Gastrocnemius medialis (tissue), 4 donors: ENCODE data around the gene BPIFB2. TPM values are rescaled to one million over a fixed set of nuclear protein-coding genes. Genes with fewer than 3 reads are reported as not detected.

Experiments
- ATAC-seq, 2 donors: fragments of 150-250 bp; one replicate each; pipeline ENCODE4 v1.9.1; 2016
- DNase-seq, 2 donors: peaks; one replicate each; pipeline ENCODE4 v3.0.0-alpha.2; 2019
- H3K27ac ChIP-seq, 4 donors: fragments of 200-600 bp; sonication (generic); 1 replicate in 1 of 4; 2 replicates in 3 of 4; pipeline ENCODE4 v1.5.1; 2016 to 2018; ENCODE audit warnings: mild to moderate bottlenecking in 2 of 4, moderate library complexity in 1 of 4
- H3K27me3 ChIP-seq, 3 donors: fragments of 200-600 bp; sonication (generic) in 2 of 3; 1 replicate in 1 of 3; 2 replicates in 2 of 3; pipeline versions ENCODE4 v1.5.1 to v1.6.0; 2016 to 2019; ENCODE audit warnings: mild to moderate bottlenecking in 1 of 3, moderate library complexity in 1 of 3
- H3K36me3 ChIP-seq, 2 donors: fragments of 200-600 bp; sonication (generic) in 1 of 2; one replicate each; pipeline ENCODE4 v1.5.1; 2017 to 2018
- H3K4me1 ChIP-seq, 2 donors: fragments of 200-600 bp; sonication (generic) in 1 of 2; one replicate each; pipeline ENCODE4 v1.5.1; 2016 to 2017; ENCODE audit warnings: mild to moderate bottlenecking in 2 of 2
- H3K4me3 ChIP-seq, 4 donors: fragments of 200-600 bp; sonication (generic) in 3 of 4; 1 replicate in 1 of 4; 2 replicates in 3 of 4; pipeline ENCODE4 v1.5.1; 2016 to 2019; ENCODE audit warnings: mild to moderate bottlenecking in 2 of 4
- H3K9me3 ChIP-seq, 3 donors: fragments of 200-600 bp; sonication (generic) in 2 of 3; 1 replicate in 1 of 3; 2 replicates in 2 of 3; pipeline ENCODE4 v1.5.1; 2016 to 2019
- POLR2A ChIP-seq, 2 donors: fragments of 450-650 bp; IDR thresholded peaks; one replicate each; pipeline ENCODE4 v1.6.1; 2017; ENCODE audit warnings: antibody characterized with exemption in 2 of 2, mild to moderate bottlenecking in 2 of 2, moderate library complexity in 2 of 2
- in situ Hi-C, 4 donors: fragments of 200-750 bp; cut with MboI; loops; one replicate each; pipeline versions ENCODE4 v1.15.0 to v1.8.0; 2017; ENCODE audit warnings: low sequenced_read_pairs in 4 of 4
- intact Hi-C: fragments of 100-400 bp; cut with DNase I; formaldehyde crosslinking; loops from one replicate; pipeline ENCODE4 v1.15.1; 2023; ENCODE audit warnings: low total_unique reads
- total RNA-seq, 4 donors: library from RNA; depleted of rRNA; stranded (reverse); fragments of >200 nt; gene quantifications; one replicate each; pipeline versions ENCODE4 v1.1.0 to v1.2.3, GENCODE V29; 2016
- TF ChIP-seq, protein P1 (sequence below), 5 experiments: fragments of 450-650 bp in 3 of 5; fragments of 200-600 bp in 2 of 5; sonication (generic) in 2 of 5; IDR thresholded peaks in 4 of 5; conservative IDR thresholded peaks in 1 of 5; 1 replicate in 4 of 5; 2 replicates in 1 of 5; pipeline ENCODE4 v1.5.1; 2016 to 2019; ENCODE audit warnings: antibody characterized with exemption in 5 of 5, mild to moderate bottlenecking in 3 of 5, moderate library complexity in 3 of 5

BPIFB2 gene
- total RNA-seq, 4 donors from 2014 or later = not detected

GRCh38 chr20:33010674-33011449 is 3.4 kb downstream of the BPIFB2 start:
- ATAC-seq = no peak
- no peak for DNase-seq
- H3K27ac ChIP-seq = no peak overlapping the region
- in situ Hi-C loops = loop anchor here in 1 of 4 donors (25.0 kb wide), 1 partner anchor 99 kb away; no protein-coding TSS in a partner anchor
- H3K36me3 ChIP-seq = no peaks in the 10 kb centered on the region
- H3K27me3 ChIP-seq = peaks cover 0 to 22% (median 6%) of the 10 kb centered on the region in 3 donors
- H3K4me3 ChIP-seq = no peak overlapping the region
- no peaks in the 10 kb centered on the region for H3K9me3 ChIP-seq
- no peaks in the 10 kb centered on the region for H3K4me1 ChIP-seq
- TF ChIP-seq POLR2A (IDR thresholded peaks at IDR 0.05) = no peak
- TF ChIP-seq, protein P1, sequence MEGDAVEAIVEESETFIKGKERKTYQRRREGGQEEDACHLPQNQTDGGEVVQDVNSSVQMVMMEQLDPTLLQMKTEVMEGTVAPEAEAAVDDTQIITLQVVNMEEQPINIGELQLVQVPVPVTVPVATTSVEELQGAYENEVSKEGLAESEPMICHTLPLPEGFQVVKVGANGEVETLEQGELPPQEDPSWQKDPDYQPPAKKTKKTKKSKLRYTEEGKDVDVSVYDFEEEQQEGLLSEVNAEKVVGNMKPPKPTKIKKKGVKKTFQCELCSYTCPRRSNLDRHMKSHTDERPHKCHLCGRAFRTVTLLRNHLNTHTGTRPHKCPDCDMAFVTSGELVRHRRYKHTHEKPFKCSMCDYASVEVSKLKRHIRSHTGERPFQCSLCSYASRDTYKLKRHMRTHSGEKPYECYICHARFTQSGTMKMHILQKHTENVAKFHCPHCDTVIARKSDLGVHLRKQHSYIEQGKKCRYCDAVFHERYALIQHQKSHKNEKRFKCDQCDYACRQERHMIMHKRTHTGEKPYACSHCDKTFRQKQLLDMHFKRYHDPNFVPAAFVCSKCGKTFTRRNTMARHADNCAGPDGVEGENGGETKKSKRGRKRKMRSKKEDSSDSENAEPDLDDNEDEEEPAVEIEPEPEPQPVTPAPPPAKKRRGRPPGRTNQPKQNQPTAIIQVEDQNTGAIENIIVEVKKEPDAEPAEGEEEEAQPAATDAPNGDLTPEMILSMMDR (IDR thresholded peaks at IDR 0.05 in 4 of 5, conservative IDR thresholded peaks at IDR 0.05 in 1 of 5) = no peak
- intact Hi-C loops = no loop called here

DNA sequence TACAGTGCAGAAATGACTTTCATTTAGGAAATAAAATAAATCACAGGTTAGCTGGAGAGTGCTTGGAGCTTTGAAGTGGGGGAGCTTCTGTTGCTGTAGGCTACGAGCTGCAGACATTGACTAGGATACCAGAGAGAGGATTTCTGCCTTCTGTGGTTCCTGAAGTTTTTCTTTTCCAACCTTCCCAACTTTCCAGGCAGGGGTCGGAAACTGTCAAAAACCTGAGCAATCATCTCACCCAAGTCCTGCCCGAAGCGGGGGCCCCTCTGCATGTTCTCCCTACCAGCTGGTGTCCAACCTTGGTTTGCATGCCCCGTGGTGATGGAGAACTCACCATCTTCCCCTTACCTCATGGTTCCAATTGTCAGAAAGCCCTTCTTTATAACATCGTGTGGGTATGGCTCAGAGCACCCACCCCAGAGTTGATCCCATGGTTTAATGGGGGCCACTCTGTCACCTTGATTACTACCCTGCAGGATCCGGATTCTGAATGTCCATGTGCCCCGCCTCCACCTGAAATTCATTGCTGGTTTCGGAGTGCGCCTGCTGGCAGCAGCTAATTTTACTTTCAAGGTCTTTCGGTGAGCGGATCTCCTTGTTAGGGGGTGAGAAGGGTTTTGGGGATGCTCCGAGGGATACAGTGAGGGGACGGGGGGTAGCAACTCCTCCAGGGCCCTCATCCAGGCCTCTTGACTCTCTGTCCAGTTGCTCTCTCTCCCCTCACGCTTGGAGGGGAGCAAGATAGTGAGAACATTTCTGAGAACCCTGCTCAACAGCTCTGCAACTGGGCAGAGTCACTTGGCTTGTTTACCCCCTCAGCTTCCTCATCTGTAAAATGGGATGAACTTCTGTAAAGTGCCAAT is 5.1 kb downstream of the BPIFB2 start:
- no peak for DNase-seq
- H3K4me3 ChIP-seq = no peak overlapping the region
- no peak overlapping the region for H3K27ac ChIP-seq
- TF ChIP-seq, protein P1 (IDR thresholded peaks at IDR 0.05 in 4 of 5, conservative IDR thresholded peaks at IDR 0.05 in 1 of 5) = no peak
- TF ChIP-seq POLR2A (IDR thresholded peaks at IDR 0.05) = no peak
- H3K27me3 ChIP-seq = peaks cover 0 to 31% (median 6%) of the 10 kb centered on the region in 3 donors
- in situ Hi-C loops (loop anchor here in 1 of 4 donors (25.0 kb wide), 1 partner anchor 100 kb away; no protein-coding TSS in a partner anchor), intact Hi-C loops (no loop called here)
- H3K36me3 ChIP-seq = no peaks in the 10 kb centered on the region
- ATAC-seq = no peak
- no peaks in the 10 kb centered on the region for H3K9me3 ChIP-seq
- no peaks in the 10 kb centered on the region for H3K4me1 ChIP-seq

DNA sequence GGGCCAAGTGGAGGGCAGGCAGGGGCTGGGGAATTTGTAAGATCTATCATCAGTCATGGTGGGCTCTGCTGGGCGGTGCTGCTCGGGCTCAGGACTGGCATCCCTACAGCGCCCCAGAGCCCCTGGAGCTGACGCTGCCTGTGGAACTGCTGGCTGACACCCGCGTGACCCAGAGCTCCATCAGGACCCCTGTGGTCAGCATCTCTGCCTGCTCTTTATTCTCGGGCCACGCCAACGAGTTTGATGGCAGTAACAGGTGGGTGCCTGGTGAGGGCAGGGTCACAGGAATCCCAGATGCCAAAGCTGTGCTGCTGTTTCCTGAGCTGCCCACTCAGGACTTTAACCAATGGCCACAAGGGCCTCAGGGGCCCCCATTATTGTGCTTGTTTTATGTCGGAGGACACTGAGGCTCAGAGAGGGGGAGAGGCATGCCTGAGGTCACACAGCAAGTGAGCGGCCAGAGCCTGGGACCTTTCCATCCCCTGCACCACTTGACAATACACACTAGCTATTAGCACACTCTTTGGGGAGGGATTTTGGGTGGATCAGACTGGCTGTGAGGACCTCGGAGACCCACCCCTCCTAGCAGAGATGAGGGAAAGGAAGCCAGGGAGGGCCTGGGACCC is 6.3 kb downstream of the BPIFB2 start:
- in situ Hi-C loops (loop anchor here in 1 of 4 donors (25.0 kb wide), 1 partner anchor 102 kb away; no protein-coding TSS in a partner anchor), intact Hi-C loops (no loop called here)
- TF ChIP-seq, protein P1 (IDR thresholded peaks at IDR 0.05 in 4 of 5, conservative IDR thresholded peaks at IDR 0.05 in 1 of 5) = no peak
- TF ChIP-seq POLR2A (IDR thresholded peaks at IDR 0.05) = no peak
- H3K27ac ChIP-seq = no peak overlapping the region
- H3K36me3 ChIP-seq = no peaks in the 10 kb centered on the region
- H3K4me1 ChIP-seq = no peaks in the 10 kb centered on the region
- no peaks in the 10 kb centered on the region for H3K9me3 ChIP-seq
- DNase-seq (no peak), ATAC-seq (no peak)
- no peak overlapping the region for H3K4me3 ChIP-seq
- peaks cover 0 to 31% (median 6%) of the 10 kb centered on the region in 3 donors for H3K27me3 ChIP-seq

GRCh38 chr20:33014336-33015113 is 7.0 kb downstream of the BPIFB2 start:
- intact Hi-C loops = no loop called here

More at GRCh38 chr20:33014336-33015113, 7.0 kb downstream of the BPIFB2 start:
- in situ Hi-C loops = loop anchor here in 1 of 4 donors (25.0 kb wide), 1 partner anchor 102 kb away; no protein-coding TSS in a partner anchor
- H3K27ac ChIP-seq = no peak overlapping the region
- H3K4me3 ChIP-seq = no peak overlapping the region
- H3K9me3 ChIP-seq = no peaks in the 10 kb centered on the region
- ATAC-seq = no peak
- peaks cover 0 to 31% (median 6%) of the 10 kb centered on the region in 3 donors for H3K27me3 ChIP-seq
- no peaks in the 10 kb centered on the region for H3K36me3 ChIP-seq
- no peak for TF ChIP-seq POLR2A (IDR thresholded peaks at IDR 0.05)
- TF ChIP-seq, protein P1 (IDR thresholded peaks at IDR 0.05 in 4 of 5, conservative IDR thresholded peaks at IDR 0.05 in 1 of 5) = no peak
- H3K4me1 ChIP-seq = no peaks in the 10 kb centered on the region
- no peak for DNase-seq
